GM12891 (cell line): ENCODE data around the gene TAF13.
"Not testable (repeated sequence)": the region's sequence is repeated elsewhere in the genome, so short reads cannot be mapped to it uniquely, and the experiment has no call there.

Experiments used
- DNase-seq: peaks from one replicate; pipeline ENCODE4 v3.0.0; 2011; ENCODE audit warnings: low spot score; ENCODE audit not compliant: insufficient read length
- FAIRE-seq: peaks from 2 replicates; lab custom pipeline; 2011; peaks lifted over from hg19 to GRCh38; lab: Jason Lieb, UNC
- PAX5 ChIP-seq: IDR thresholded peaks from 2 replicates; pipeline ENCODE4 v1.6.1; 2011; ENCODE audit warnings: low read length, moderate library complexity, mild to moderate bottlenecking; ENCODE audit not compliant: insufficient read depth, severe bottlenecking
- POLR2A ChIP-seq: IDR thresholded peaks from 2 replicates; pipeline ENCODE4 v1.6.1; 2011; ENCODE audit warnings: low read depth, low read length, control low read depth
- POLR2AphosphoS5 ChIP-seq: IDR thresholded peaks from 2 replicates; pipeline ENCODE4 v1.6.1; 2011; ENCODE audit warnings: low read depth, low read length, control low read depth
- POU2F2 ChIP-seq: IDR thresholded peaks from 2 replicates; pipeline ENCODE4 v1.6.1; 2011; ENCODE audit warnings: low read depth, mild to moderate bottlenecking, control low read depth, low read length, moderate library complexity
- SPI1 ChIP-seq: IDR thresholded peaks from 2 replicates; pipeline ENCODE4 v1.6.1; 2011; ENCODE audit warnings: low read depth, low read length, control low read depth
- TAF1 ChIP-seq: IDR thresholded peaks from 2 replicates; pipeline ENCODE4 v1.6.1; 2011; ENCODE audit warnings: low read depth, low read length, control low read depth

Gene TAF13

GRCh38 chr1:109040989-109041620 is 34.7 kb downstream of the TAF13 start:
- no peak for TF ChIP-seq POLR2AphosphoS5
- TF ChIP-seq SPI1, result no peak
- TF ChIP-seq TAF1, result no peak
- TF ChIP-seq POU2F2, result no peak
- no peak for TF ChIP-seq POLR2A
- no peak for TF ChIP-seq PAX5
- FAIRE-seq (no peak), DNase-seq (peak; percentile 27)

- no peak for FAIRE-seq
- TF ChIP-seq POLR2A (no peak), SPI1 (no peak), POLR2AphosphoS5 (no peak), POU2F2 (no peak), TAF1 (no peak), PAX5 (no peak)
- DNase-seq, result no peak
Measured at GRCh38 chr1:109040627-109040988, 35.2 kb downstream of the TAF13 start.

- no peak for TF ChIP-seq TAF1
- FAIRE-seq (no peak), DNase-seq (no peak)
Measured at GRCh38 chr1:109034382-109034781, 41.4 kb downstream of the TAF13 start.

- not testable (repeated sequence) for FAIRE-seq, DNase-seq
Measured at GRCh38 chr1:109029493-109029892, 46.3 kb downstream of the TAF13 start.

- FAIRE-seq (no peak), DNase-seq (no peak)
- TF ChIP-seq PAX5, result no peak
- no peak for TF ChIP-seq POLR2AphosphoS5
- TF ChIP-seq SPI1, result no peak
- TF ChIP-seq POU2F2, result no peak
- TF ChIP-seq POLR2A, result no peak
- no peak for TF ChIP-seq TAF1
Measured at GRCh38 chr1:109027841-109028240, 48.0 kb downstream of the TAF13 start.

- DNase-seq, result no peak
- TF ChIP-seq POU2F2 (no peak), SPI1 (no peak), TAF1 (no peak), POLR2A (no peak), POLR2AphosphoS5 (no peak), PAX5 (no peak)
- no peak for FAIRE-seq
Measured at GRCh38 chr1:109025694-109026093, 50.1 kb downstream of the TAF13 start.

- FAIRE-seq, result no peak
- no peak for DNase-seq
- TF ChIP-seq TAF1 (no peak), POU2F2 (no peak), POLR2A (no peak), POLR2AphosphoS5 (no peak), SPI1 (no peak), PAX5 (no peak)
Measured at GRCh38 chr1:109024646-109025045, 51.2 kb downstream of the TAF13 start.

GRCh38 chr1:109020693-109021257 is 55.0 kb downstream of the TAF13 start:
- no peak for TF ChIP-seq POLR2A
- TF ChIP-seq PAX5, result no peak
- no peak for TF ChIP-seq POLR2AphosphoS5
- TF ChIP-seq POU2F2, result no peak
- TF ChIP-seq TAF1, result no peak
- TF ChIP-seq SPI1, result no peak
- DNase-seq (no peak), FAIRE-seq (no peak)

GRCh38 chr1:109017719-109018118 is 58.1 kb downstream of the TAF13 start:
- FAIRE-seq, DNase-seq: not testable (repeated sequence)

GRCh38 chr1:109017134-109017533 is 58.7 kb downstream of the TAF13 start:
- TF ChIP-seq POLR2A (no peak), SPI1 (no peak), PAX5 (no peak), TAF1 (no peak), POLR2AphosphoS5 (no peak), POU2F2 (no peak)
- FAIRE-seq, result no peak

More at GRCh38 chr1:109017134-109017533, 58.7 kb downstream of the TAF13 start:
- DNase-seq, result no peak
